IPS-18c (cell line): Measurements from ENCODE around the gene CENPL.
"Not testable (repeated sequence)": the region's sequence is repeated elsewhere in the genome, so short reads cannot be mapped to it uniquely, and the experiment has no call there.

ENCODE experiments used
- H3K4me3 ChIP-seq: 2 replicates; pipeline ENCODE4 v1.7.0; 2013; ENCODE audit warnings: low read depth, mild to moderate bottlenecking, low read length, moderate library complexity; ENCODE audit not compliant: insufficient read depth
- H3K9me3 ChIP-seq: one replicate; pipeline ENCODE4 v1.6.1; 2013; ENCODE audit warnings: mild to moderate bottlenecking, low read length, moderate library complexity; ENCODE audit not compliant: control insufficient read depth, insufficient read depth

Gene CENPL

GRCh38 chr1:173824315-173825081 lies at the start of gene CENPL, which contains the start of gene DARS2:
Gene CENPL (minus strand): TSS chr1:173824883. CDS start chr1:173811299, 13,584 bp downstream.
Gene DARS2 (plus strand): TSS chr1:173824673. CDS start chr1:173825230, 557 bp downstream.
- Histone ChIP-seq H3K4me3 (peak within 1 kb of the TSS; percentile 79), H3K9me3 (no peaks in the 10 kb centered on the region)

GRCh38 chr1:173871500-173871899 lies 46.8 kb upstream of the CENPL start:
- H3K4me3 ChIP-seq, result no peak overlapping the region
- no peaks in the 10 kb centered on the region for H3K9me3 ChIP-seq

GRCh38 chr1:173871091-173871490 lies 46.4 kb upstream of the CENPL start:
- Histone ChIP-seq H3K9me3 (no peaks in the 10 kb centered on the region), H3K4me3 (no peak overlapping the region)

- no peaks in the 10 kb centered on the region for H3K9me3 ChIP-seq
- H3K4me3 ChIP-seq, result no peak overlapping the region
Measured at GRCh38 chr1:173870252-173871075, 45.8 kb upstream of the CENPL start.

GRCh38 chr1:173869021-173869359 lies 44.3 kb upstream of the CENPL start:
- no peaks in the 10 kb centered on the region for H3K9me3 ChIP-seq

GRCh38 chr1:173868266-173869020 lies 43.8 kb upstream of the CENPL start, which contains the start of gene ZBTB37:
Gene ZBTB37 (plus strand): TSS chr1:173868380. CDS start chr1:173870226, 1,846 bp downstream.
- Histone ChIP-seq H3K9me3 (no peaks in the 10 kb centered on the region), H3K4me3 (peak within 1 kb of the TSS; percentile 86)

More at GRCh38 chr1:173869021-173869359, 44.3 kb upstream of the CENPL start:
- peak overlapping the region; percentile 77 for H3K4me3 ChIP-seq

GRCh38 chr1:173867753-173868265 lies 43.1 kb upstream of the CENPL start, which contains the start of gene GAS5:
Gene GAS5 (minus strand): TSS chr1:173867989.
- no peaks in the 10 kb centered on the region for H3K9me3 ChIP-seq
- H3K4me3 ChIP-seq, result peak within 1 kb of the TSS; percentile 86

- Histone ChIP-seq H3K4me3 (peak overlapping the region; percentile 86), H3K9me3 (no peaks in the 10 kb centered on the region)
Measured at GRCh38 chr1:173867141-173867752, 42.6 kb upstream of the CENPL start.

GRCh38 chr1:173866413-173867115 lies 41.9 kb upstream of the CENPL start:
- Histone ChIP-seq H3K9me3 (no peaks in the 10 kb centered on the region), H3K4me3 (peak overlapping the region; percentile 86)

- no peaks in the 10 kb centered on the region for H3K9me3 ChIP-seq
- peak overlapping the region; percentile 86 for H3K4me3 ChIP-seq
Measured at GRCh38 chr1:173865468-173866164, 40.9 kb upstream of the CENPL start.

- H3K4me3 ChIP-seq, result no peak overlapping the region
- no peaks in the 10 kb centered on the region for H3K9me3 ChIP-seq
Measured at GRCh38 chr1:173864179-173864867, 39.6 kb upstream of the CENPL start.

GRCh38 chr1:173863224-173864161 lies 38.8 kb upstream of the CENPL start:
- H3K4me3 ChIP-seq, result no peak overlapping the region

GRCh38 chr1:173862769-173863223 lies 38.1 kb upstream of the CENPL start:
- Histone ChIP-seq H3K9me3 (no peaks in the 10 kb centered on the region), H3K4me3 (no peak overlapping the region)

More at GRCh38 chr1:173863224-173864161, 38.8 kb upstream of the CENPL start:
- no peaks in the 10 kb centered on the region for H3K9me3 ChIP-seq

GRCh38 chr1:173862146-173862768 lies 37.6 kb upstream of the CENPL start:
- not testable (repeated sequence) for H3K4me3 ChIP-seq, H3K9me3 ChIP-seq
